Inferior parietal cortex (tissue), 1 donor: Measurements from ENCODE around the gene SLC2A13.
"Not testable (repeated sequence)": the region's sequence is repeated elsewhere in the genome, so short reads cannot be mapped to it uniquely, and the experiment has no call there.

Experiments used
- DNase-seq: peaks from one replicate; pipeline ENCODE4 v3.0.0-alpha.2; 2016; ENCODE audit errors: extremely low spot score

SLC2A13 gene

GRCh38 chr12:39755478-39755877 is 350.4 kb downstream of the SLC2A13 start:
- no peak for DNase-seq

DNA sequence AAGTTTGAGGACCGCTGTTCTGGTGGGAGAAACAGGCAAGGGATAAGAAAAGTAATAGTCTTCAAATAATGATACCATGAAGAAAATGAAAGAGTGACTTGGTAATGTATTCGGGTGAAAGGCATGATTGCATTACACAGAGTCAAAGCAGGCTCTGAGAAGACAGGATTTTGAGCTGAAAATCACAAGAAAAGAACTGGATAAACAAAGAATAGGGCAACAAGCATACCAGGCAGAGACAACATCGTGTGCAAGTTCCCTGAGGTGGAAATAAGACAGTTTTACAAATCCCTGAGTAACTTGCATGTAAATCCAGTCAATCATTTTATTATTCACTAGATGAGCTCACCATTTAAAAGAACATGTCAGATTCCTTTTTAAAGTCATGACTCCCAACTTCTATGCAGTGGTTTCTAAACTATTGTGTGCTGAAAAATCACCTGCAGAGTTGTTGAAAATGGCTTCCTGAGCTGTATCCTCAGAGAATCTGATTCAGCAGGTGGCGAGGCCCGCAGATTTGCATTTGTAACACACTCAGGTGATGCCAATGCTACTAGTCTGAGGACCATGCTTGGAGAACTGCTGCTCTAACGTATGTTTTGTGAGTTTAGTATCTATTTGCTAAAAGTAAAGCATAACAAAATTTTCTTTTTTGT is 353.3 kb downstream of the SLC2A13 start:
- no peak for DNase-seq

- not testable (repeated sequence) for DNase-seq
Observed at GRCh38 chr12:39746151-39746550, 359.7 kb downstream of the SLC2A13 start.

- DNase-seq: no peak
Observed at GRCh38 chr12:39743655-39744054, 362.2 kb downstream of the SLC2A13 start.

DNA sequence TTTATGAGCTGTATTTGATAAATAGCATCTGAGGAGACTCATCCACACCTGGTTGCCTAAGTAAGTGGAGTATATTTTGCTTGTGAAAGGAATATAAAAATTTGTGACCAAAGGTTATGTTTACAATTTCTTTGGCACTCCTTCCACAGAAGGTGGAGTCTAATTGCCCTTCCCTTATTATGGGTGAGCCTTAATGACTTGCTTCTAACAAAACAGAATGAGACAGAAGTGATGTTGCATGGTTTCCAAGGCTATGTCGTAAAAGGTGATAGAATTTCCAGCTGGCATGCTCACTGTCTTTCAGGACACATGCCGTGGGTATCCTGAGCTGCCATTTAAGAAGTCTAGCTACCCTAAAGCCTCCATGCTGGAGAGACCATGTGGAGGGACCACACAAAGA is 369.5 kb downstream of the SLC2A13 start:
- DNase-seq: no peak

DNA sequence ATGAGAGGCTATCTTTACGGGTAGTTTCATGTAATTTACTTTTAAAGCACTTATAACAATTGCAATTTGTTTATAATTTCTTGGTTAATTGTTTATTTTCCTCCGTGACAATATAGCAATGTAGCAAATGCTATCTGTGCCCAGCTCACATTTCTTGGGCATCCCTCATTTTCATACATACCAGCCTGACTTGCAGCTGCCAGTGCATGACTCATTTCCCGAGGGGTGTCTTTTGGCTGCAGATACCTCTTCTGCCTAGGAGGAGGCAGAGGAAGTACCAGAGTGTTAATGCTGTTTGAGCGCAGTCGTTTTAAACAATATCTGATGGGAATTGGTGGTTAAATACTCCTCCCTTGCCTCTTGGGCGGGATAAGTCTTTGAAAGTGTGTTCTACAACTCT is 382.1 kb downstream of the SLC2A13 start:
- no peak for DNase-seq

DNA sequence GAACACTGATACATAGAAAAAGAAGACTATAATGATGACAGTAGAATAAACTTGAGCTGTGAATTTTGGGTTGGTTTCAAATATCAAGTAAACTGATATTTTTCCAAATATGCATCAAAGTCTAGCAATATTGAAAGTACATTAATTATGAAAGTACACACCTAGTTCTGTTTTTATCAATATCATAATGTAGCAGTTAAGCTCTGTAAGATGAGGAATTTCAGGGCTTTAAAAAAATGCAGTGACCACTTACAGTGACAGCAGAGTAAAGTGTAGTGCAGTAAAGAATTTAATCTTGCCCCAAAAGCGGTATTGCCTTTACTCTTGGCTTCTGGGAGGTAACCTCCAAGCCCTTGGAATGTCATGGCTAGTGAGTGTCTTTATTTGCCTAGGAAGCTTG is 383.4 kb downstream of the SLC2A13 start:
- DNase-seq: no peak

- DNase-seq: no peak
Observed at GRCh38 chr12:39713552-39713951, 392.3 kb downstream of the SLC2A13 start.

GRCh38 chr12:39712334-39712733 is 393.5 kb downstream of the SLC2A13 start:
- no peak for DNase-seq
